DOHH2 (cell line): ENCODE data around the gene CENPT.

Experiments used
- H3F3A ChIP-seq: fragments of 200-600 bp; sonication (generic), shearing (Covaris generic); 2 replicates; pipeline ENCODE4 v1.6.0; 2016; ENCODE audit warnings: antibody characterized with exemption, mild to moderate bottlenecking; ENCODE audit not compliant: control insufficient read depth, insufficient read depth
- H3K27ac ChIP-seq: fragments of 200-600 bp; sonication (generic); 2 replicates; pipeline ENCODE4 v1.5.1; 2014; ENCODE audit warnings: low read depth, mild to moderate bottlenecking, low read length, moderate library complexity
- H3K27me3 ChIP-seq: fragments of 200-600 bp; sonication (generic); 2 replicates; pipeline ENCODE4 v1.6.1; 2014; ENCODE audit warnings: mild to moderate bottlenecking, low read length, mixed read lengths; ENCODE audit not compliant: control insufficient read depth
- H3K36me3 ChIP-seq: fragments of 200-600 bp; sonication (generic); 2 replicates; pipeline ENCODE4 v1.6.1; 2014; ENCODE audit warnings: mild to moderate bottlenecking, low read length, moderate library complexity, mixed read lengths; ENCODE audit not compliant: control insufficient read depth
- H3K4me1 ChIP-seq: fragments of 200-600 bp; sonication (generic); 2 replicates; pipeline ENCODE4 v1.6.1; 2014; ENCODE audit warnings: mild to moderate bottlenecking, low read length, mixed read lengths; ENCODE audit not compliant: control insufficient read depth
- H3K4me2 ChIP-seq: fragments of 200-600 bp; sonication (generic); 2 replicates; pipeline ENCODE4 v1.6.0; 2014; ENCODE audit warnings: mild to moderate bottlenecking, low read length, moderate library complexity
- H3K4me3 ChIP-seq: fragments of 200-600 bp; sonication (generic); 2 replicates; pipeline ENCODE4 v1.5.1; 2014; ENCODE audit warnings: mild to moderate bottlenecking, low read length, mixed read lengths
- H3K79me2 ChIP-seq: fragments of 200-600 bp; sonication (generic); 2 replicates; pipeline ENCODE4 v1.6.1; 2014; ENCODE audit warnings: mild to moderate bottlenecking, low read length, mixed read lengths; ENCODE audit not compliant: control insufficient read depth
- H3K9me2 ChIP-seq: fragments of 200-600 bp; sonication (generic); replicated peaks from 2 replicates; pipeline ENCODE4 v1.6.1; 2014; ENCODE audit warnings: mild to moderate bottlenecking, low read length, mixed read lengths; ENCODE audit not compliant: control insufficient read depth
- H3K9me3 ChIP-seq: fragments of 200-600 bp; sonication (generic); 2 replicates; pipeline ENCODE4 v1.6.1; 2014; ENCODE audit warnings: antibody characterized with exemption, low read length, mixed read lengths; ENCODE audit not compliant: control insufficient read depth, insufficient read depth
- H4K20me1 ChIP-seq: fragments of 200-600 bp; sonication (generic); 2 replicates; pipeline ENCODE4 v1.6.0; 2014; ENCODE audit warnings: low read depth, mild to moderate bottlenecking, antibody characterized with exemption, low read length, moderate library complexity; ENCODE audit not compliant: control insufficient read depth, insufficient read depth
- EZH2phosphoT487 ChIP-seq: fragments of 200-600 bp; sonication (generic); IDR thresholded peaks from 2 replicates; pipeline ENCODE4 v1.6.1; 2017; ENCODE audit warnings: borderline replicate concordance, mild to moderate bottlenecking, antibody characterized with exemption, low read length, moderate library complexity, mixed read lengths
- TF ChIP-seq, protein P1 (sequence below): fragments of 200-600 bp; sonication (generic); IDR thresholded peaks from one replicate; pipeline ENCODE4 v1.5.1; 2014; ENCODE audit warnings: antibody characterized with exemption, mild to moderate bottlenecking, low read depth, low read length; ENCODE audit not compliant: poor library complexity, severe bottlenecking

Gene CENPT

DNA sequence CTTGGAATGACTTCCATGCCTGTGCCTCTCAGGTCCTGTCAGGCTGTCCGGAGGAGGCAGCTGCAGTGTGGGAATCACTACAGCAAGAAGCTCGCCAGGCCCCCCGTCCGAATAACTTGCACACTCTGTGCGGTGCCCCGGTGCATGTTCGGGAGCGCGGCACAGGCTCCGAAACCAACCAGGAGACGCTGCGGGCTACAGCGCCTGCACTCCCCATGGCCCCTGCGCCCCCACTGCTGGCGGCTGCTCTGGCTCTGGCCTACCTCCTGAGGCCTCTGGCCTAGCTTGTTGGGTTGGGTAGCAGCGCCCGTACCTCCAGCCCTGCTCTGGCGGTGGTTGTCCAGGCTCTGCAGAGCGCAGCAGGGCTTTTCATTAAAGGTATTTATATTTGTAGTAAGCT, 38.5 kb upstream of the CENPT start:
- Histone ChIP-seq H3K79me2 (no peaks in the 10 kb centered on the region), H4K20me1 (no peaks in the 10 kb centered on the region), H3K4me2 (no peak overlapping the region), H3K27me3 (no peaks in the 10 kb centered on the region), H3K36me3 (peaks cover 44% of the 10 kb centered on the region), H3F3A (0 out of 2 replicates have a peak, but pooled peaks cover 2% of the 10 kb centered on the region), H3K9me2 (no peaks in the 10 kb centered on the region), H3K4me3 (no peak overlapping the region), H3K9me3 (no peaks in the 10 kb centered on the region), H3K4me1 (no peaks in the 10 kb centered on the region), H3K27ac (no peak overlapping the region)
- no peak for TF ChIP-seq EZH2phosphoT487
- TF ChIP-seq, protein P1, sequence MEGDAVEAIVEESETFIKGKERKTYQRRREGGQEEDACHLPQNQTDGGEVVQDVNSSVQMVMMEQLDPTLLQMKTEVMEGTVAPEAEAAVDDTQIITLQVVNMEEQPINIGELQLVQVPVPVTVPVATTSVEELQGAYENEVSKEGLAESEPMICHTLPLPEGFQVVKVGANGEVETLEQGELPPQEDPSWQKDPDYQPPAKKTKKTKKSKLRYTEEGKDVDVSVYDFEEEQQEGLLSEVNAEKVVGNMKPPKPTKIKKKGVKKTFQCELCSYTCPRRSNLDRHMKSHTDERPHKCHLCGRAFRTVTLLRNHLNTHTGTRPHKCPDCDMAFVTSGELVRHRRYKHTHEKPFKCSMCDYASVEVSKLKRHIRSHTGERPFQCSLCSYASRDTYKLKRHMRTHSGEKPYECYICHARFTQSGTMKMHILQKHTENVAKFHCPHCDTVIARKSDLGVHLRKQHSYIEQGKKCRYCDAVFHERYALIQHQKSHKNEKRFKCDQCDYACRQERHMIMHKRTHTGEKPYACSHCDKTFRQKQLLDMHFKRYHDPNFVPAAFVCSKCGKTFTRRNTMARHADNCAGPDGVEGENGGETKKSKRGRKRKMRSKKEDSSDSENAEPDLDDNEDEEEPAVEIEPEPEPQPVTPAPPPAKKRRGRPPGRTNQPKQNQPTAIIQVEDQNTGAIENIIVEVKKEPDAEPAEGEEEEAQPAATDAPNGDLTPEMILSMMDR = no peak

DNA sequence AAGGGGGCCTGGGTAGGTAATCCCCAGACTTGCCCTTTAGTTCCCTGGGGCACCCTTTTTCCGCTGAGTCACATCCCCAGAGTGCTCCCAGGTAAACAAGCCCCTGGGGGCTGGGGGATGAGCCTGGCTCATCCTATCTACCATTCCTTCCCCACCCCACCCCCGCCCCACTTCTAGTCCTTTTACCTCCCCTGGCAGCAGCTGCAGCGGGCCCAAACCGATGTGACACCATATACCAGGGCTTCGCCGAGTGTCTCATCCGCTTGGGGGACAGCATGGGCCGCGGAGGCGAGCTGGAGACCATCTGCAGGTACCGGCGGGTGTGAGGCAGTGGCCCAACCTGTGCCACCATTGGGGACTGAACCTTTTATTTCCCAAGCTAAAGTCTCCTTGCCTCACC, 38.1 kb upstream of the CENPT start:
- Histone ChIP-seq H3K4me1 (no peaks in the 10 kb centered on the region), H3K9me2 (no peaks in the 10 kb centered on the region), H3K27me3 (no peaks in the 10 kb centered on the region), H3F3A (0 out of 2 replicates have a peak, but pooled peaks cover 2% of the 10 kb centered on the region), H3K79me2 (no peaks in the 10 kb centered on the region), H3K9me3 (no peaks in the 10 kb centered on the region), H3K4me3 (no peak overlapping the region), H3K36me3 (peaks cover 48% of the 10 kb centered on the region), H3K4me2 (no peak overlapping the region), H3K27ac (no peak overlapping the region), H4K20me1 (no peaks in the 10 kb centered on the region)
- TF ChIP-seq, protein P1 = no peak
- no peak for TF ChIP-seq EZH2phosphoT487

DNA sequence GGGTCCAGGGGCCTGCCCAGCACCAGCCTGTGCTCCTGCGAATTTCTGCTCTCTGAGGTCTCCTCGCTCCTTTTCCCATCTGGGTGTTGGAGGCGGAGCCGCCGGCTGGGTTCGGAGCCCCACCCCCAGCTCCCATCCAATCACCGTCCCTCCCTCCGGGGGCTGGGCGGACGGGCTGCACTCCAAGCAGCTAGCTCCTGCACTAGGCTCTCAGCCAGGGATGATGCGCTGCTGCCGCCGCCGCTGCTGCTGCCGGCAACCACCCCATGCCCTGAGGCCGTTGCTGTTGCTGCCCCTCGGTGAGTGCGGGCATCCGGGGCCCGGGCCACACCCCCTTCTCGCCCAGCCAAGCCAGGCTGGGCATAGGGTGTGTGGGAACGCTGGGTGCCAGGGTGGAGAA, 37.2 kb upstream of the CENPT start, which contains the start of gene NRN1L:
TSS of gene NRN1L (plus strand) at position 202 of the 400 bp plus-strand sequence. CDS start at position 221, 19 bp downstream.
- Histone ChIP-seq H3K4me3 (no peak within 1 kb of the TSS), H3K27ac (no peak within 1 kb of the TSS), H3K36me3 (peaks cover 57% of the 10 kb centered on the region), H3K27me3 (no peaks in the 10 kb centered on the region), H3K9me3 (no peaks in the 10 kb centered on the region), H3K9me2 (no peaks in the 10 kb centered on the region), H4K20me1 (no peaks in the 10 kb centered on the region), H3K79me2 (no peaks in the 10 kb centered on the region), H3K4me2 (no peak within 1 kb of the TSS), H3F3A (0 out of 2 replicates have a peak, but pooled peaks cover 2% of the 10 kb centered on the region), H3K4me1 (no peaks in the 10 kb centered on the region)
- no peak for TF ChIP-seq EZH2phosphoT487
- TF ChIP-seq, protein P1 = no peak

DNA sequence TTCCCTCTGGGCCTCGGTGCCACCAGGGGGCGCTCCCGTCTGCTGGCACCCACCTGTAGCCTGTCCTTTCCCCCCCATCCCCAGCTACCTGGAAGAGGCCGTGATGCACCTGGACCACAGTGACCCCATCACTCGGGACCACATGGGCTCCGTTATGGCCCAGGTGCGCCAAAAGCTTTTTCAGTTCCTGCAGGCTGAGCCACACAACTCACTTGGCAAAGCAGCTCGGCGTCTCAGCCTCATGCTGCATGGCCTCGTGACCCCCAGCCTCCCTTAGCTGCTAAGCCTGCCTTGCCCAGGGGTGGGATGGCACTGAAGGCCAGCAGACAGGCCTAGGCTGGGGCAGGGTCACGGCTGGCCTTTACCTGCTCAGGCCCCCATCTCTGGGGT, 36.4 kb upstream of the CENPT start:
- Histone ChIP-seq H3K9me3 (no peaks in the 10 kb centered on the region), H3K27me3 (no peaks in the 10 kb centered on the region), H3F3A (0 out of 2 replicates have a peak, but pooled peaks cover 2% of the 10 kb centered on the region), H3K79me2 (no peaks in the 10 kb centered on the region), H3K27ac (no peak overlapping the region), H3K9me2 (no peaks in the 10 kb centered on the region), H3K36me3 (peaks cover 65% of the 10 kb centered on the region), H4K20me1 (no peaks in the 10 kb centered on the region), H3K4me1 (no peaks in the 10 kb centered on the region), H3K4me3 (no peak overlapping the region), H3K4me2 (no peak overlapping the region)
- TF ChIP-seq, protein P1 = peak; percentile 96
- TF ChIP-seq EZH2phosphoT487 = no peak
